KBM-7 (cell line): Measurements from ENCODE around the gene AHCYL1.

ENCODE experiments used
- DNase-seq: peaks from one replicate; pipeline ENCODE4 v3.0.0-alpha.2; 2015
- in situ Hi-C: fragments of 300-500 bp; cut with MboI; formaldehyde crosslinking; loops from 2 replicates; pipeline ENCODE4 v1.14.3; 2020; ENCODE audit warnings: low sequenced_read_pairs, low pct_unique_long_range_greater_than_20kb, mixed read lengths

AHCYL1 gene

GRCh38 chr1:109990302-109990653 lies 5.7 kb downstream of the AHCYL1 start:
- in situ Hi-C loops: loop anchor here (25.0 kb wide), 2 partner anchors 353 to 453 kb away; partner anchors contain the start of genes GNAI3 and GPR61

GRCh38 chr1:109991400-109991925 lies 6.9 kb downstream of the AHCYL1 start:
- no peak for DNase-seq
- in situ Hi-C loops: loop anchor here (25.0 kb wide), 2 partner anchors 354 to 454 kb away; partner anchors contain the start of genes GNAI3 and GPR61

More at GRCh38 chr1:109990302-109990653, 5.7 kb downstream of the AHCYL1 start:
- no peak for DNase-seq

GRCh38 chr1:109993885-109994284 lies 9.3 kb downstream of the AHCYL1 start:
- in situ Hi-C loops: loop anchor here (25.0 kb wide), 2 partner anchors 357 to 457 kb away; partner anchors contain the start of genes GNAI3 and GPR61
- no peak for DNase-seq

- in situ Hi-C loops: loop anchor here (25.0 kb wide), 2 partner anchors 357 to 457 kb away; partner anchors contain the start of genes GNAI3 and GPR61
Measured at GRCh38 chr1:109994654-109995053, 10.1 kb downstream of the AHCYL1 start.

DNA sequence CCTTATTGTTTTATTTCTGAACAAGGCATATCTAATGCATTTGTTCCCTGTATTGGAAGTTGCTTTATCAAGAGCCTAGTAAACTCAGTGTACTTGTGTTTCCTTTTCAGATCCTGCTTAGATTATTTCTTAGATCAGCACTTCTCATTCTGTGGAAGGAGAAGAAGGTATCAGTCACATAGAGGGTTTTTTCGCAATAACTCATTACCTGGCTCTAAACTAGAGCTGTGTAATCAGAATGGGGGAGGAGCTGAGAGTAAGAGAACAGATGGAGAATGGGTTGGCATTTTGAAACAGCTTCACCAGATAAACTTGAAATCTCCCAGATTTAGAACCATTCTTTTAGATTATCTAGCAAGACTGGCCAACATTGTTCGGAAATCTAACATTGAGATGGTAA lies 11.0 kb downstream of the AHCYL1 start:
- in situ Hi-C loops: loop anchor here (25.0 kb wide), 2 partner anchors 358 to 458 kb away; partner anchors contain the start of genes GNAI3 and GPR61
- no peak for DNase-seq

More at GRCh38 chr1:109994654-109995053, 10.1 kb downstream of the AHCYL1 start:
- no peak for DNase-seq

DNA sequence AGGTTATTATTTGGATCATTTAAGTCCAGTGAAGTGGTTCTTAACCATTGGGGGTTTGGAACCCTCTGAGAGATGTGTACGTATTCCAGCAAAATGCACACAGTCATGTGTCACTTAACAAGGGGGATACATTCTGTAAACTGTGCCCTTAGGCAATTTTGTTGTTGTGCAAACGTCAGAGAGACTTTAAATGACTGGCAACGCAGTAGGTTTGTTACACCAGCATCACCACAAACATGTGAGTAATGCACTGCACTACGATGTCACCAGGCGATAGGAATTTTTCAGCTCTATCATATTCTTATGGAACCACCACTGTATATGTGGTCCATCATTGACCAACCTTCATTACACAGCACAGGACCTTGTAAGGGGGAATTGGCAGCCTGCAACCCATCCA lies 11.9 kb downstream of the AHCYL1 start:
- no peak for DNase-seq

DNA sequence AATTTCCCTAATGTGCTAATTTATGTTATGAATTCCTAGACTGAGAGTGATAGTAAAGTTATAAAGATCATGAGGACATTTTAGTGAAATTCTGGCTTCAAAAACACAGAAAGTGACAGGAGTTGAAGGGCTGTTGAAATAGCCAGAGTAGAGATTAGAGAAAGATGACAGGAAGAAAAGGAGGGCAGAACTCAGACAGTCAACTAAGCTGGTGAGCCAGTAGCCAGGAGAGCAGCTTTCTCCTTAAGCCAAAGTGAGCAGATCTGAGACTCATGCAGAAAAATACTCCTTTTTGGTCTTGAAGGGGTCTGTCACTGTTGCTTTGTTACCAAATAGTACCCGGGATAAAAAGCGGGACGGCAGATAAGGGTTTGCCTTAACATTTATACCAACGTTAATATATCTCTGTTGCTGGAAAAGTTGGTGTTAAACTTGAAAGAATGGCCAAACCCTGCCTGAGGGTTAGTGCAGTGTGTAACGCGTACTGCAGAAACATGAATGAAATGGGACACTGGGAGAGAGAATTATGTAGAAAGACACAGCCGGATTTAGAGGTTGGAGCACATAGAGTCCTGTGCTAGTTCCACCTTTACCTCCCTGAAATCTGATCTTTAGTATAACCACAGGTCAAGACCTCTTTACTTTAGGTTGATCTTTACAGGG lies 12.8 kb downstream of the AHCYL1 start:
- in situ Hi-C loops: loop anchor here (25.0 kb wide), 2 partner anchors 360 to 460 kb away; partner anchors contain the start of genes GNAI3 and GPR61
- no peak for DNase-seq

More for the DNA sequence above, 11.9 kb downstream of the AHCYL1 start:
- in situ Hi-C loops: loop anchor here (25.0 kb wide), 2 partner anchors 359 to 459 kb away; partner anchors contain the start of genes GNAI3 and GPR61

GRCh38 chr1:109997867-109998229 lies 13.3 kb downstream of the AHCYL1 start:
- in situ Hi-C loops: loop anchor here (25.0 kb wide), 2 partner anchors 361 to 461 kb away; partner anchors contain the start of genes GNAI3 and GPR61
- no peak for DNase-seq

DNA sequence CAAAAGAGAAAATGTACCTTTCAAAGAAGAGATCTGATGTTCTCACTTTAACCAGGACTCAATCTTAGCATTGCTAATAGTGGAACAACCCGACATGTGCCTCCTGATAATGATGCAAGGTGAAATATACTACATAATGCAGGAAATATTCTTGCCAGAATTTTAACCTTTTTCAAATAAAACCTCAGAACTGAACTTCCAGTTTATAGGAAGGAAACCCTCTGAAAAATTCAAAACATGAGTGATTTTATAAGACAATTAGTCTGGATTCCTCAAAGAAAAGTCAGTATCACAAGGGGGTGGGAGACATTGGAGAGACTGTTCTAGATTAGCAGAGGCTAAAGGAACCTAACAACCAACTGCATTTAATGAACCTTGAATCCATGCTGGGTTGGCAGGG lies 18.1 kb downstream of the AHCYL1 start:
- in situ Hi-C loops: no loop called here
- DNase-seq: no peak

GRCh38 chr1:110003747-110004428 lies 19.3 kb downstream of the AHCYL1 start:
- DNase-seq: peak; percentile 92
- in situ Hi-C loops: no loop called here

GRCh38 chr1:110004583-110004982 lies 20.0 kb downstream of the AHCYL1 start:
- DNase-seq: no peak
- in situ Hi-C loops: no loop called here

- in situ Hi-C loops: no loop called here
- DNase-seq: no peak
Measured at GRCh38 chr1:110005971-110006370, 21.4 kb downstream of the AHCYL1 start.

DNA sequence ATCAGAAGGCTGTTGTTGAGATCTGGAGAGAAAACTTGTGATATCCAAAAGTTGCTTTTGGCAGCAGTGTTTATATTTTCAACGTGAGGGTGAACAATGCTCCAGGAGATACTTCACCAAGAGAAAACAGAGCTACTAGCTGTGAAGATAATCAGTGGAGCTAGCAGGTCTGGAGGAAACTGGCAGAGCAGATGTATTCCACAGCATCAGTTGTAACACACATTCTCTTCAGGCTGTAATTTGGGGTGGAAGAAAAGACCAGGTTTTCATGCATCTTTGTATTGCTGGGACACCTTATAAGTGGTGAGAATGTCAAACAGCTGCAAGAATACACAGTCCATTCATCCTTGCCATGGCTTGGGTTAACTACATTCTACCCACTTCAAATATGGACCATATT lies 22.0 kb downstream of the AHCYL1 start:
- in situ Hi-C loops: no loop called here
- DNase-seq: no peak

GRCh38 chr1:110007046-110007830 lies 22.7 kb downstream of the AHCYL1 start:
- no peak for DNase-seq
- in situ Hi-C loops: no loop called here

- in situ Hi-C loops: no loop called here
- DNase-seq: no peak
Measured at GRCh38 chr1:110008971-110009565, 24.5 kb downstream of the AHCYL1 start.

DNA sequence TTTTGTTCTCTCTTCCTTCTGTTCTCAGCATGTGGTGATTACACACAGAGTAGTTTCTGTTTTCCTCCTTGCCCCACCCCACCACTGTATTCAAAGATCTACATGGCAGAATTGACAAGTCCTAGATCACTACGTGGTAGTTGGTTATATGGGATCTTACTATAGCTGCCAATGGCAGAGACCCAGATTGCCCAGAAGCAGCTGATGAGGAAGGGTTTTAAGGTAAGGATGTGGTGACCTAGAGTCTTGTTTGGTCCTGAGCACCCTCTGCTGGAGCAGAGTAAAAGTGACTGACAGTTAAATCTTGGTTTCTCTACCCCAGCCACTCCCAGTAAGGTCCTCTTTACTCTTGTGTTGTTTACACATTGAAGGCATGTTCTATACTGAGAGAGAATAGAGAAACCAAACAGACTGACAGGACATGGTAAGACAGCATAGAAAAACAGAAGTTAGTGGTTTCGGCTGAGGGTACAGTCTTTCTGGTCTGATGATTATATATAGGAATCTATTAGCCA lies 27.0 kb downstream of the AHCYL1 start:
- in situ Hi-C loops: no loop called here
- DNase-seq: peak; percentile 71

GRCh38 chr1:110012100-110012780 lies 27.7 kb downstream of the AHCYL1 start:
- DNase-seq: no peak
- in situ Hi-C loops: no loop called here

GRCh38 chr1:110017792-110018191 lies 33.2 kb downstream of the AHCYL1 start:
- DNase-seq: no peak
- in situ Hi-C loops: no loop called here
